WTC11 (cell line): ENCODE measurements around the gene GAB2. TPM values are rescaled to one million over a fixed set of nuclear protein-coding genes. Genes with fewer than 3 reads are reported as not detected.

ENCODE experiments used
- ATAC-seq: fragments of 200-7000 bp; cut with Tn5 transposase; 2 replicates; pipeline ENCODE4 v1.10.0; 2021; ENCODE audit warnings: mild to moderate bottlenecking, moderate library complexity
- CTCF ChIA-PET: fragments of 300-600 bp; sonication (Branson Sonifier 250); formaldehyde crosslinking; loops from one replicate; lab custom pipeline; 2021; ENCODE audit warnings: antibody characterized with exemption; lab: Charles Lee
- POLR2A ChIA-PET: fragments of 350-600 bp; sonication (Branson Sonifier 250); formaldehyde crosslinking; loops from one replicate; lab custom pipeline; 2021; ENCODE audit warnings: antibody characterized with exemption; lab: Charles Lee
- DNase-seq: peaks from one replicate; pipeline ENCODE4 v3.0.0; 2021; ENCODE audit warnings: low spot score
- H3K27ac Mint-ChIP-seq: 2 replicates; pipeline ENCODE4 v1.8.0; 2021; ENCODE audit warnings: mixed read lengths
- H3K27me3 Mint-ChIP-seq: 2 replicates; pipeline ENCODE4 v1.8.0; 2021; ENCODE audit warnings: low read depth, mild to moderate bottlenecking, moderate library complexity, mixed read lengths
- H3K36me3 Mint-ChIP-seq: 2 replicates; pipeline ENCODE4 v1.8.0; 2021; ENCODE audit warnings: mixed read lengths
- H3K4me1 Mint-ChIP-seq: 2 replicates; pipeline ENCODE4 v1.8.0; 2022; ENCODE audit warnings: mixed read lengths
- H3K4me3 Mint-ChIP-seq: 2 replicates; pipeline ENCODE4 v1.8.0; 2021; ENCODE audit warnings: mild to moderate bottlenecking, moderate library complexity, mixed read lengths
- H3K9me3 Mint-ChIP-seq: 2 replicates; pipeline ENCODE4 v1.8.0; 2021; ENCODE audit warnings: mixed read lengths
- CBFB ChIP-seq: sonication (generic); formaldehyde crosslinking; IDR thresholded peaks from 2 replicates; pipeline ENCODE4 v1.8.1; 2022; ENCODE audit warnings: mild to moderate bottlenecking, low read depth, missing genetic modification reagents
- ETV6 ChIP-seq: sonication (generic); formaldehyde crosslinking; IDR thresholded peaks from 2 replicates; pipeline ENCODE4 v1.8.1; 2022; ENCODE audit warnings: mild to moderate bottlenecking, missing genetic modification reagents
- KAT7 ChIP-seq: sonication (generic); formaldehyde crosslinking; IDR thresholded peaks from 2 replicates; pipeline ENCODE4 v1.8.1; 2023; ENCODE audit warnings: missing genetic modification reagents, mild to moderate bottlenecking, borderline replicate concordance
- TEAD4 ChIP-seq: sonication (generic); formaldehyde crosslinking; IDR thresholded peaks from 2 replicates; pipeline ENCODE4 v1.8.0; 2022; ENCODE audit warnings: mild to moderate bottlenecking, missing genetic modification reagents
- ZBTB21 ChIP-seq: sonication (generic); formaldehyde crosslinking; IDR thresholded peaks from 2 replicates; pipeline ENCODE4 v1.8.1; 2023; ENCODE audit warnings: mild to moderate bottlenecking, missing genetic modification reagents, borderline replicate concordance
- ZNF232 ChIP-seq: sonication (generic); formaldehyde crosslinking; IDR thresholded peaks from 2 replicates; pipeline ENCODE4 v1.8.0; 2022; ENCODE audit warnings: mild to moderate bottlenecking, missing genetic modification reagents
- ZNF263 ChIP-seq: sonication (generic); formaldehyde crosslinking; IDR thresholded peaks from 2 replicates; pipeline ENCODE4 v1.8.1; 2022; ENCODE audit warnings: low read depth, mild to moderate bottlenecking, moderate library complexity, missing genetic modification reagents
- ZNF396 ChIP-seq: fragments of 250-450 bp; sonication (Bioruptor Pico); IDR thresholded peaks from 2 replicates; pipeline ENCODE4 v1.8.0; 2021; ENCODE audit warnings: mild to moderate bottlenecking, moderate library complexity, borderline replicate concordance
- total RNA-seq: library from RNA; stranded (reverse); gene quantifications from 3 replicates; pipeline ENCODE4 v1.2.3, GENCODE V29; 2021
- TF ChIP-seq, protein P1 (sequence below): fragments of 250-450 bp; sonication (Bioruptor Pico); IDR thresholded peaks from 2 replicates; pipeline ENCODE4 v1.8.0; 2021; ENCODE audit warnings: mild to moderate bottlenecking
- TF ChIP-seq, protein P2 (sequence below): sonication (generic); formaldehyde crosslinking; IDR thresholded peaks from 2 replicates; pipeline ENCODE4 v1.8.1; 2022; ENCODE audit warnings: mild to moderate bottlenecking, moderate library complexity, missing genetic modification reagents
- TF ChIP-seq, protein P3 (sequence below): sonication (generic); formaldehyde crosslinking; IDR thresholded peaks from 2 replicates; pipeline ENCODE4 v1.8.1; 2023; ENCODE audit warnings: mild to moderate bottlenecking, missing genetic modification reagents
- TF ChIP-seq, protein P4 (sequence below): sonication (generic); formaldehyde crosslinking; IDR thresholded peaks from 2 replicates; pipeline ENCODE4 v1.8.0; 2022; ENCODE audit warnings: missing genetic modification reagents
- TF ChIP-seq, protein P5 (sequence below): sonication (generic); formaldehyde crosslinking; IDR thresholded peaks from 2 replicates; pipeline ENCODE4 v1.8.1; 2022; ENCODE audit warnings: low read depth, mild to moderate bottlenecking, moderate library complexity, missing genetic modification reagents, borderline replicate concordance
- TF ChIP-seq, protein P6 (sequence below): sonication (generic); formaldehyde crosslinking; IDR thresholded peaks from 2 replicates; pipeline ENCODE4 v1.8.1; 2023; ENCODE audit warnings: mild to moderate bottlenecking, missing genetic modification reagents, moderate library complexity
- TF ChIP-seq, protein P7 (sequence below): sonication (generic); formaldehyde crosslinking; conservative IDR thresholded peaks from 2 replicates; pipeline ENCODE4 v1.8.1; 2023; ENCODE audit warnings: mild to moderate bottlenecking, low read depth, missing genetic modification reagents, moderate library complexity
- TF ChIP-seq, protein P8 (sequence below): sonication (generic); formaldehyde crosslinking; IDR thresholded peaks from 2 replicates; pipeline ENCODE4 v1.8.1; 2023; ENCODE audit warnings: mild to moderate bottlenecking, moderate library complexity, missing genetic modification reagents
- TF ChIP-seq, protein P9 (sequence below): fragments of 200-600 bp; IDR thresholded peaks from 2 replicates; pipeline ENCODE4 v1.8.0; 2022; ENCODE audit warnings: antibody characterized with exemption

Gene GAB2
- total RNA-seq, 1 experiment from 2014 or later, result 10.6 TPM

DNA sequence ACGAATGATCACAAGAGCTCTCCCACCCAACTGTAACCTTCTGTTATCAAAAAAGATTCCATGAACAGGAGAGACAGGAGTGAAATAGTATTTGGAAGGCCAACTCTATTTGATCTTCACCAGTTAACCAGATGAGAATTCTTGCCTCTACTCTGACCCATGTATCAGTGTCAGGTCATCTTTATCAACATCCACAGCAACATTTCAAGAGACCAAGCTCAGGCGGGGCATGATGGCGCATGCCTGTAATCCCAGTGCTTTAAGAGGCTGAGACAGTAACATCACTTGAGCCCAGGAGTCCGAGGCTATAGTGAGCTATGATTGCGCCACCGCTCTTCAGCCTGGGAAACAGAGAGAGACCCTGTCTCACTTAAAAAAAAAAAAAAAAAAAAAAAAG, 62.3 kb downstream of the GAB2 start:
- H3K4me3 Mint-ChIP-seq, result no peak overlapping the region
- H3K27ac Mint-ChIP-seq, result no peak overlapping the region
- ChIA-PET POLR2A (interaction anchor here (0.6 to 0.8 kb wide), 2 partner anchors 57 to 59 kb away, joined by 3 to 6 read pairs; no protein-coding TSS in a partner anchor), CTCF (interaction anchor here (1.1 kb wide), 1 partner anchor 127 kb away, joined by 5 read pairs; no protein-coding TSS in a partner anchor)
- TF ChIP-seq, protein P1, sequence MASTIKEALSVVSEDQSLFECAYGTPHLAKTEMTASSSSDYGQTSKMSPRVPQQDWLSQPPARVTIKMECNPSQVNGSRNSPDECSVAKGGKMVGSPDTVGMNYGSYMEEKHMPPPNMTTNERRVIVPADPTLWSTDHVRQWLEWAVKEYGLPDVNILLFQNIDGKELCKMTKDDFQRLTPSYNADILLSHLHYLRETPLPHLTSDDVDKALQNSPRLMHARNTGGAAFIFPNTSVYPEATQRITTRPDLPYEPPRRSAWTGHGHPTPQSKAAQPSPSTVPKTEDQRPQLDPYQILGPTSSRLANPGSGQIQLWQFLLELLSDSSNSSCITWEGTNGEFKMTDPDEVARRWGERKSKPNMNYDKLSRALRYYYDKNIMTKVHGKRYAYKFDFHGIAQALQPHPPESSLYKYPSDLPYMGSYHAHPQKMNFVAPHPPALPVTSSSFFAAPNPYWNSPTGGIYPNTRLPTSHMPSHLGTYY, result no peak
- TF ChIP-seq ETV6 (no peak), ZBTB21 (CRISPR knock-in tag) (no peak), ZNF263 (CRISPR knock-in tag) (no peak), KAT7 (CRISPR knock-in tag) (no peak), ZNF232 (CRISPR knock-in tag) (no peak), CBFB (CRISPR knock-in tag) (no peak), ZNF396 (CRISPR knock-in tag) (no peak), TEAD4 (CRISPR knock-in tag) (no peak)
- TF ChIP-seq, protein P2, sequence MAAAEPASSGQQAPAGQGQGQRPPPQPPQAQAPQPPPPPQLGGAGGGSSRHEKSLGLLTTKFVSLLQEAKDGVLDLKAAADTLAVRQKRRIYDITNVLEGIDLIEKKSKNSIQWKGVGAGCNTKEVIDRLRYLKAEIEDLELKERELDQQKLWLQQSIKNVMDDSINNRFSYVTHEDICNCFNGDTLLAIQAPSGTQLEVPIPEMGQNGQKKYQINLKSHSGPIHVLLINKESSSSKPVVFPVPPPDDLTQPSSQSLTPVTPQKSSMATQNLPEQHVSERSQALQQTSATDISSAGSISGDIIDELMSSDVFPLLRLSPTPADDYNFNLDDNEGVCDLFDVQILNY (CRISPR knock-in tag), result no peak
- TF ChIP-seq, protein P3, sequence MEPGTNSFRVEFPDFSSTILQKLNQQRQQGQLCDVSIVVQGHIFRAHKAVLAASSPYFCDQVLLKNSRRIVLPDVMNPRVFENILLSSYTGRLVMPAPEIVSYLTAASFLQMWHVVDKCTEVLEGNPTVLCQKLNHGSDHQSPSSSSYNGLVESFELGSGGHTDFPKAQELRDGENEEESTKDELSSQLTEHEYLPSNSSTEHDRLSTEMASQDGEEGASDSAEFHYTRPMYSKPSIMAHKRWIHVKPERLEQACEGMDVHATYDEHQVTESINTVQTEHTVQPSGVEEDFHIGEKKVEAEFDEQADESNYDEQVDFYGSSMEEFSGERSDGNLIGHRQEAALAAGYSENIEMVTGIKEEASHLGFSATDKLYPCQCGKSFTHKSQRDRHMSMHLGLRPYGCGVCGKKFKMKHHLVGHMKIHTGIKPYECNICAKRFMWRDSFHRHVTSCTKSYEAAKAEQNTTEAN, result no peak
- TF ChIP-seq, protein P4, sequence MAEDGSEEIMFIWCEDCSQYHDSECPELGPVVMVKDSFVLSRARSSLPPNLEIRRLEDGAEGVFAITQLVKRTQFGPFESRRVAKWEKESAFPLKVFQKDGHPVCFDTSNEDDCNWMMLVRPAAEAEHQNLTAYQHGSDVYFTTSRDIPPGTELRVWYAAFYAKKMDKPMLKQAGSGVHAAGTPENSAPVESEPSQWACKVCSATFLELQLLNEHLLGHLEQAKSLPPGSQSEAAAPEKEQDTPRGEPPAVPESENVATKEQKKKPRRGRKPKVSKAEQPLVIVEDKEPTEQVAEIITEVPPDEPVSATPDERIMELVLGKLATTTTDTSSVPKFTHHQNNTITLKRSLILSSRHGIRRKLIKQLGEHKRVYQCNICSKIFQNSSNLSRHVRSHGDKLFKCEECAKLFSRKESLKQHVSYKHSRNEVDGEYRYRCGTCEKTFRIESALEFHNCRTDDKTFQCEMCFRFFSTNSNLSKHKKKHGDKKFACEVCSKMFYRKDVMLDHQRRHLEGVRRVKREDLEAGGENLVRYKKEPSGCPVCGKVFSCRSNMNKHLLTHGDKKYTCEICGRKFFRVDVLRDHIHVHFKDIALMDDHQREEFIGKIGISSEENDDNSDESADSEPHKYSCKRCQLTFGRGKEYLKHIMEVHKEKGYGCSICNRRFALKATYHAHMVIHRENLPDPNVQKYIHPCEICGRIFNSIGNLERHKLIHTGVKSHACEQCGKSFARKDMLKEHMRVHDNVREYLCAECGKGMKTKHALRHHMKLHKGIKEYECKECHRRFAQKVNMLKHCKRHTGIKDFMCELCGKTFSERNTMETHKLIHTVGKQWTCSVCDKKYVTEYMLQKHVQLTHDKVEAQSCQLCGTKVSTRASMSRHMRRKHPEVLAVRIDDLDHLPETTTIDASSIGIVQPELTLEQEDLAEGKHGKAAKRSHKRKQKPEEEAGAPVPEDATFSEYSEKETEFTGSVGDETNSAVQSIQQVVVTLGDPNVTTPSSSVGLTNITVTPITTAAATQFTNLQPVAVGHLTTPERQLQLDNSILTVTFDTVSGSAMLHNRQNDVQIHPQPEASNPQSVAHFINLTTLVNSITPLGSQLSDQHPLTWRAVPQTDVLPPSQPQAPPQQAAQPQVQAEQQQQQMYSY (CRISPR knock-in tag), result no peak
- TF ChIP-seq, protein P5, sequence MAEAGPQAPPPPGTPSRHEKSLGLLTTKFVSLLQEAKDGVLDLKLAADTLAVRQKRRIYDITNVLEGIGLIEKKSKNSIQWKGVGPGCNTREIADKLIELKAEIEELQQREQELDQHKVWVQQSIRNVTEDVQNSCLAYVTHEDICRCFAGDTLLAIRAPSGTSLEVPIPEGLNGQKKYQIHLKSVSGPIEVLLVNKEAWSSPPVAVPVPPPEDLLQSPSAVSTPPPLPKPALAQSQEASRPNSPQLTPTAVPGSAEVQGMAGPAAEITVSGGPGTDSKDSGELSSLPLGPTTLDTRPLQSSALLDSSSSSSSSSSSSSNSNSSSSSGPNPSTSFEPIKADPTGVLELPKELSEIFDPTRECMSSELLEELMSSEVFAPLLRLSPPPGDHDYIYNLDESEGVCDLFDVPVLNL, result no peak
- TF ChIP-seq, protein P6, sequence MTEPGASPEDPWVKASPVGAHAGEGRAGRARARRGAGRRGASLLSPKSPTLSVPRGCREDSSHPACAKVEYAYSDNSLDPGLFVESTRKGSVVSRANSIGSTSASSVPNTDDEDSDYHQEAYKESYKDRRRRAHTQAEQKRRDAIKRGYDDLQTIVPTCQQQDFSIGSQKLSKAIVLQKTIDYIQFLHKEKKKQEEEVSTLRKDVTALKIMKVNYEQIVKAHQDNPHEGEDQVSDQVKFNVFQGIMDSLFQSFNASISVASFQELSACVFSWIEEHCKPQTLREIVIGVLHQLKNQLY (CRISPR knock-in tag), result no peak
- TF ChIP-seq, protein P7, sequence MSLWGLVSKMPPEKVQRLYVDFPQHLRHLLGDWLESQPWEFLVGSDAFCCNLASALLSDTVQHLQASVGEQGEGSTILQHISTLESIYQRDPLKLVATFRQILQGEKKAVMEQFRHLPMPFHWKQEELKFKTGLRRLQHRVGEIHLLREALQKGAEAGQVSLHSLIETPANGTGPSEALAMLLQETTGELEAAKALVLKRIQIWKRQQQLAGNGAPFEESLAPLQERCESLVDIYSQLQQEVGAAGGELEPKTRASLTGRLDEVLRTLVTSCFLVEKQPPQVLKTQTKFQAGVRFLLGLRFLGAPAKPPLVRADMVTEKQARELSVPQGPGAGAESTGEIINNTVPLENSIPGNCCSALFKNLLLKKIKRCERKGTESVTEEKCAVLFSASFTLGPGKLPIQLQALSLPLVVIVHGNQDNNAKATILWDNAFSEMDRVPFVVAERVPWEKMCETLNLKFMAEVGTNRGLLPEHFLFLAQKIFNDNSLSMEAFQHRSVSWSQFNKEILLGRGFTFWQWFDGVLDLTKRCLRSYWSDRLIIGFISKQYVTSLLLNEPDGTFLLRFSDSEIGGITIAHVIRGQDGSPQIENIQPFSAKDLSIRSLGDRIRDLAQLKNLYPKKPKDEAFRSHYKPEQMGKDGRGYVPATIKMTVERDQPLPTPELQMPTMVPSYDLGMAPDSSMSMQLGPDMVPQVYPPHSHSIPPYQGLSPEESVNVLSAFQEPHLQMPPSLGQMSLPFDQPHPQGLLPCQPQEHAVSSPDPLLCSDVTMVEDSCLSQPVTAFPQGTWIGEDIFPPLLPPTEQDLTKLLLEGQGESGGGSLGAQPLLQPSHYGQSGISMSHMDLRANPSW (CRISPR knock-in tag), result no peak
- TF ChIP-seq, protein P8, sequence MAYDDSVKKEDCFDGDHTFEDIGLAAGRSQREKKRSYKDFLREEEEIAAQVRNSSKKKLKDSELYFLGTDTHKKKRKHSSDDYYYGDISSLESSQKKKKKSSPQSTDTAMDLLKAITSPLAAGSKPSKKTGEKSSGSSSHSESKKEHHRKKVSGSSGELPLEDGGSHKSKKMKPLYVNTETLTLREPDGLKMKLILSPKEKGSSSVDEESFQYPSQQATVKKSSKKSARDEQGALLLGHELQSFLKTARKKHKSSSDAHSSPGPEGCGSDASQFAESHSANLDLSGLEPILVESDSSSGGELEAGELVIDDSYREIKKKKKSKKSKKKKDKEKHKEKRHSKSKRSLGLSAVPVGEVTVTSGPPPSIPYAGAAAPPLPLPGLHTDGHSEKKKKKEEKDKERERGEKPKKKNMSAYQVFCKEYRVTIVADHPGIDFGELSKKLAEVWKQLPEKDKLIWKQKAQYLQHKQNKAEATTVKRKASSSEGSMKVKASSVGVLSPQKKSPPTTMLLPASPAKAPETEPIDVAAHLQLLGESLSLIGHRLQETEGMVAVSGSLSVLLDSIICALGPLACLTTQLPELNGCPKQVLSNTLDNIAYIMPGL, result no peak
- TF ChIP-seq, protein P9, sequence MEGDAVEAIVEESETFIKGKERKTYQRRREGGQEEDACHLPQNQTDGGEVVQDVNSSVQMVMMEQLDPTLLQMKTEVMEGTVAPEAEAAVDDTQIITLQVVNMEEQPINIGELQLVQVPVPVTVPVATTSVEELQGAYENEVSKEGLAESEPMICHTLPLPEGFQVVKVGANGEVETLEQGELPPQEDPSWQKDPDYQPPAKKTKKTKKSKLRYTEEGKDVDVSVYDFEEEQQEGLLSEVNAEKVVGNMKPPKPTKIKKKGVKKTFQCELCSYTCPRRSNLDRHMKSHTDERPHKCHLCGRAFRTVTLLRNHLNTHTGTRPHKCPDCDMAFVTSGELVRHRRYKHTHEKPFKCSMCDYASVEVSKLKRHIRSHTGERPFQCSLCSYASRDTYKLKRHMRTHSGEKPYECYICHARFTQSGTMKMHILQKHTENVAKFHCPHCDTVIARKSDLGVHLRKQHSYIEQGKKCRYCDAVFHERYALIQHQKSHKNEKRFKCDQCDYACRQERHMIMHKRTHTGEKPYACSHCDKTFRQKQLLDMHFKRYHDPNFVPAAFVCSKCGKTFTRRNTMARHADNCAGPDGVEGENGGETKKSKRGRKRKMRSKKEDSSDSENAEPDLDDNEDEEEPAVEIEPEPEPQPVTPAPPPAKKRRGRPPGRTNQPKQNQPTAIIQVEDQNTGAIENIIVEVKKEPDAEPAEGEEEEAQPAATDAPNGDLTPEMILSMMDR, result no peak
- peaks cover 11% of the 10 kb centered on the region for H3K9me3 Mint-ChIP-seq
- H3K36me3 Mint-ChIP-seq, result peaks cover 5% of the 10 kb centered on the region; the same call in 1 of the 2 replicates
- peaks cover 5% of the 10 kb centered on the region; the same call in 1 of the 2 replicates for H3K27me3 Mint-ChIP-seq
- DNase-seq, result no peak
- H3K4me1 Mint-ChIP-seq, result peaks cover 14% of the 10 kb centered on the region
- ATAC-seq, result no peak
